Measurements from ENCODE around the gene SPATA7.

Gene SPATA7

GRCh38 chr14:88420187-88420586 lies 34.7 kb downstream of the SPATA7 start:
- no peak for DNase-seq (ENCODE audit: low spot score)

GRCh38 chr14:88421286-88421685 lies 35.8 kb downstream of the SPATA7 start:
- no peak for DNase-seq (ENCODE audit: low spot score)

DNA sequence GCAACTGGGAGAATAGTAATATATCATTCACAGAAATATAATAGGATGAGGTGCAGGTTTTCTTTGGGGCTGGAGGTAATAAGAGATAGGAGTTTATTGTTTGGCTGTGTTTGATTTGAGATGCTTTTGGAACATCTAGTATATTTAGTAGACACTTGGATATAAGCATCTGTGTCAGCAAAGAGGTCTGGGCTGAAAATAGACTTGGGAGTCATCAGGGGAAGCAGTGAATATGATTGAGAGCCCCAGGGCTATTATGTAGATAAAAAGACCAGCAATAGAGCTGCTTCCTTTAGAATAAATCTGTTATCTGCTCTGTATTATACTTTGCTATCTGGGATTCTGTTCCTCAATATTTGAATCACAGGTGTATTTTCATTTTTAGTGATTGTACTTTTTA lies 36.6 kb downstream of the SPATA7 start:
- no peak for DNase-seq (ENCODE audit: low spot score)

DNA sequence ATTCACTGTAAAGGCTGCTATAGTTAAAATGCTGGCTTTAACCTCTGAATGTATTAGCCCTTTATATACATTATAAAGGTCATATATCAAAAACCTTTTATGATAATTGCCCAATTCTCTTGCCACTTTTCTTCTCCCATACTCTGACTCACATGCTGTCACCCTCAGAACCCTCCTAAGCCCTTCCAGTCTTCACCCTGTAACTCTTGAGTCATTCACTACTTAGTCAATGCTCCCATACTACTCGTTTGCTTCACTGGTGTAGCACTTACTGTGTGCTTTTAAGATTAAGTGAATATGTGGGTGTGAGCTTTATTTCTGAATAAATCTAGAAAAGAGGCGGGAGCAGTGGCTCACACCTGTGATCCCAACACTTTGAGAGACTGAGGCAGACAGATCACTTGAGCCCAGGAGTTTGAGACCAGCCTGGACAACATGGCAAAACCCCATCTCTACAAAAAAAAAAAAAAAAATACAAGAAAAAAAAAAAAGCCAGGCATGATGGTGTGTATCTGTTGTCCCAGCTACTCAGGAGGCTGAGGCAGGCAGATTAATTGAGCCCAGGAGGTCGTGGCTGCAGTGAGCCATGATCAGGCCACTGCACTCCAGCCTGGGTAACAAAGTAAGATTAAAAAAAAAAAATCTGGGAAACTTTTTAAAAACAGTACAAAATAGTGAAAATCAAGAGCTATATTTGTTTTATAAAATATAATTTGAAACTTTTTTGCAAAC lies 37.6 kb downstream of the SPATA7 start:
- DNase-seq (ENCODE audit: low spot score), result no peak

DNA sequence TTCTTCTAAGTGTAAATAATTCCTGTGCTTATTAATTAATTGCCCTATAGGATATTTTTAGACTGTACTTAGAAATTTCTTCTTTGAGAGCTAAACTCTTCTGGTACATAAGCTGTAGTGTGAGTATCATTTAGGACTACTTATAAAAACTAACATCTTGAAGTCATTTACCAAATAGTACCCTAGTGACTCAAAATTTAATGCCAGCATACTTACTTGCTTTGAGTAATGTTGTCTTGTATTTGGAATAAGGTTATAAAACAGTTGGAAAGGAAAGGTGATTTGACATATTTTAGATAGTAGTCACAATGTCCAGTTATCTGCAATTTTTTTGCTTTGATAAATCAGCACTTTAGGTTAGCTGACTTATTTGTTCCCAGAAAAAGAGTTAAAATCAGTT lies 39.1 kb downstream of the SPATA7 start:
- no peak for DNase-seq (ENCODE audit: low spot score)

GRCh38 chr14:88426271-88426670 lies 40.8 kb downstream of the SPATA7 start:
- no peak for DNase-seq (ENCODE audit: low spot score)

GRCh38 chr14:88430976-88431375 lies 45.5 kb downstream of the SPATA7 start:
- no peak for DNase-seq (ENCODE audit: low spot score)

GRCh38 chr14:88437658-88438057 lies 52.2 kb downstream of the SPATA7 start:
- no peak for DNase-seq (ENCODE audit: low spot score)

GRCh38 chr14:88439088-88439487 lies 53.6 kb downstream of the SPATA7 start:
- DNase-seq (ENCODE audit: low spot score), result no peak

- DNase-seq (ENCODE audit: low spot score), result no peak
Observed at GRCh38 chr14:88452231-88452630, 66.8 kb downstream of the SPATA7 start.

DNA sequence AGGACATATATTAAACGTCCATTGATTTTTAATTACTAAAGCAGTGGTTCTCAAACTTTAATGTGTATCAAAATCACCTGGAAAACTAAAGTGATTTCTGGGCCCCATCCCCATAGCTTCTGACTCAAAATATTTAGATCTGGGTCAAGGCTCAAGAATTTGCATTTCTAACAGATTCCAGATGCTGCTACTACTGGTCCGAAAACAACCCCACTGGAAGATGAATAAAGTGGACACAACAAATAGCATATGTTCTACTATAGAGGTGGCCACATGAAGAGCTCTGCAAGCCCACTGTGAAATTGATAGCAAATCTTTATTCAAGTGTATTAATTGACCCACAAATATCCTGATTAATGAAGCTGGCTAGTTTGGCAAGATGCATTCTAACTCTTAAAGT lies 69.4 kb downstream of the SPATA7 start:
- DNase-seq (ENCODE audit: low spot score), result no peak

GRCh38 chr14:88463318-88463717 lies 77.9 kb downstream of the SPATA7 start:
- no peak for DNase-seq (ENCODE audit: low spot score)

DNA sequence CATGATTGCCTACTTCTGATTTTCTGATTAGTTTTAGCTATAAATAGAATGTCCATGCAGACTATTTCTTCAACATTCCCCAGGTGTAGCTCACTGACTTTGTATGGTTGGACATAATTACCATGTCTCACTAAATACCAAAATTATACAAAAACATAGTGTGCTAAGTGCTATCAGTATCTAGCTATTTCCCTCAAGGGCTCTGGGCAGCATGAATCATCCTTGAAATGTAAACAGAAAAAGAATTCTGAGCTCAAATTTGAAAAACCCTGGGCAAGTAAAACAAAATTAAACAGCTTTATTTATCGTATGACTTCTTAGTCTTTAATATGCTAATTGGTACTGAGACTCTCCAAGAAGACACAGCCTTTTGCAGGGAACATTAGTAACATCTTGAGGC lies 82.9 kb downstream of the SPATA7 start:
- DNase-seq (ENCODE audit: low spot score), result no peak

DNA sequence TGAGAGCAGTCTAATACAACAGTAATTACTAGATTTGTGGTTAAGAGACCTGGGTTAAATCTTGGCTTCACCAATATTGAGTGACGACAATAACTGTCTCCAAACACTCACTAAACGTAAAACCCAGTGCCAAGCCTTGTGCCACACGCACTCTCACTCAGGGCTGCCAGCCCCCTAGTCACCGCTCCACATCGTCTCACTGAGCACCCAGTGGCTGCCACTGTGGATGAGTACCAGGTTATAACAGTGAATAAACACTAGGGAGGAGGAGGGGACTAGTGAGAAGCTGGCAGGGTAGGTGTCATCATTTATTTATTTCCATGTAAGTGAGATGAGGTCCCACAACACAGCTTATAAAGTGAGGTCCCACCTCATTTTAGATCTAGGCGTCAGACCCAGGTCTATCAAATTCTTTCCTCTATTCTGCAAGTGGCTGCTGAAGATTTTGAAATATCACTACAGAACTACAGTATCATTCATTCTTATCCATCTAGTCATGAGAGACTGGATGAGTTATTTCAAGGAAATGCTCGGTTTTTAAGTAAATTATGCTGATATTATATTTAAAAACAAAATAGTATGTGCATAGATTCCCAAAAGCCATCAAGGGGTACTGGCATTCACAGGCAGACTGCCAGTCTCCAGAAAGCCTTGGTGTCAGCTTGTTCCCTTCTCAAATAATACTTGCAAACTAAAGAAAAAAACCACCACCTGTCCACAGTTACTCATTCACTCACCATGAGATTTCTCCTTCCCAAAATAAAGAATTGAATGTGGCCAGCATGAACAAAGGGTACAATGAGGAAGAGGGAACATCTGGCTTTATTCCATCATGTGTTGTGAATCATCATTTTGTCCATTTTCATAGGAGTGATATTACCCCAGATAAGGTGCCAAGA lies 85.3 kb downstream of the SPATA7 start:
- DNase-seq (ENCODE audit: low spot score), result no peak

DNA sequence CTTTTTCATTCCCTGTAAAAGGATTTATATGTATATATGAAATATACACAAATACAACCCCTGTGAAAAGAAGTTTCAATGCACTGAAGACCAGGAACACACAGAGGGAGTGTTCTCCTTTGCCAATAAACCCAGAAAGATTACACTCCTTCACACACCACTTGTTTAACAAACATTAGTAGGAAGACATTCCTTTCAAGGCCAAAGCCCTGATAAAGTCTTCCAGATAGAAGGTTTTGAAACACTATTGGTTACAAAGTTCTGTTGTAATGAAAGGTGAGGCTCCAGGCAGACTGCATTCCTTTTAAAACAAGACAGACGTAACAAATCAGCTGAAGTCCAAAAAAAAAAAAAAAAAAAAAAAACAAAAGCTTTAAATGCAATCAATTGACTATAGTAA lies 88.3 kb downstream of the SPATA7 start:
- no peak for DNase-seq (ENCODE audit: low spot score)

GRCh38 chr14:88476214-88476774 lies 90.8 kb downstream of the SPATA7 start:
- DNase-seq (ENCODE audit: low spot score), result no peak

DNA sequence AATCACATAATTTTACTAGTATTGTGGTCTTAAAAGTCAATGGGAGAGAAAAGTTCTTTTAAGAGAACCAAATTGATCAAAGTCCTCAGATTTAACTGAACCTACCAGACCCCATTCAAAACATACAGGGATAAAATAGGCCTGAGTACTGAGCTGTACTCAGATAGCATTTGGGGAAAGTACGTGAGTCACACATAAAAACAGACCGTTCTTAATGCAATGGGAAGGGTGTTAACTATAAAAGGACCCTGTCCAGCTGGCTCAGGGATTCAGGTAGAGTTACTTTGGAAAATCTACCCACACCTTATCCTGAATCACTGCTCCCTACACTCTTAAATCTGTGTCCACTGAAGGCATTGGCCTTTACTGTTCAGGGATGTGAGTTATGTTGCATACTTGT lies 91.4 kb downstream of the SPATA7 start:
- DNase-seq (ENCODE audit: low spot score), result no peak

DNA sequence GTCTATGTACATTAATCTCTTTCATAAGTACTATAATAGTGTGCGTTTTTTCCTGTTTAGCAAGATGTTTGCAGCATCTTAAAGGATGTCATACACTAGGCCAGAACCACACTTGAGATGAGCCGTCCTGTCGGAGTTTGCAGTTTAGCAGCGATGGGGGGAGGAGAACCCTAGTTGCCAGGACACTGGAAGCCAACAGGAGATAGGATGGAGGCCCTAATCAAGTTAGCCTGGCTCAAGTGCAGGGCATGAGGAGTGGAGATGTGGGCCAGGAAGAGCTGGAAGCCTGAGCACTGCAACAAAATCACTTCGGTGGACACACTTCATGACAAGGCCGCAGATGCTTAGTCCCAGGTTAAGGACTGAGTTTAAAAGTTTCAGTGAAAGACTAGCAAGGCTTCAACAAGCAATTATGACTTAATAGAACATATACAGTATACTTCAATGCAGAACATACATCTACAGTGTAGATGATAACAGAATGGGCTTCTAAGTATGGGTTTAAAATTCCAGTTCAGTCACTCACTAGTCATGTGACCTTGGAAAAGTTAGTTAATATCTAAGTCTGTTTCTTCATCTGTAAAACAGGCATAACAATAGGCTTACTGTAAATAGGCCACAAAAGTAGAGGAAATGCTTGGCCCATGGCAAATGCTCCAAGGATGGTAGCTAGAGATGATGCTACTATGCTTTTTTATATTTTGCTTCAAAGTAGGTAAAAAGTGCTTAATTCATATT lies 92.2 kb downstream of the SPATA7 start:
- DNase-seq (ENCODE audit: low spot score), result no peak

- no peak for DNase-seq (ENCODE audit: low spot score)
Observed at GRCh38 chr14:88478931-88479330, 93.5 kb downstream of the SPATA7 start.

- DNase-seq (ENCODE audit: low spot score), result no peak
Observed at GRCh38 chr14:88479574-88479987, 94.1 kb downstream of the SPATA7 start.

DNA sequence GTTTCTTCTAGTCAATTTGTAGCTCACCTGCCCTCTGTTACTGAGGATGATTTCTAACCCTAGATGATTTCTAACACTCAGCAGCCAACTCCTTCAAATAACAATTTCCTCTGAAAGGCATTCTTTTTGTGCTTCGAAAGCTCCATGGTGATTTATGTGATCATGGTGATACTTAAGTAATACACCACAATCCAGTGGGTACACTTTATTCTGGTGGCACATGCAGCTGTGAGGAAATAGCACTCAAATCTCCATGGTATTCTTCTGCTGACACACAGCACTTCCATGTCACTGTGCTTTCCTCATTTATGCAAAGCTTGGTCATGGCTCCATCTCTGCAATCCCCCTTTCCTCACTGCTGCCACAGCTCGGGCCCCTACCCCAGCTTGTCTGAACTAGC lies 95.6 kb downstream of the SPATA7 start:
- DNase-seq (ENCODE audit: low spot score), result no peak

- no peak for DNase-seq (ENCODE audit: low spot score)
Observed at GRCh38 chr14:88481794-88482193, 96.3 kb downstream of the SPATA7 start.

All from ecto neural progenitor cell (in vitro differentiated cells).